ENCODE results near the gene CNOT6.

Gene CNOT6

DNA sequence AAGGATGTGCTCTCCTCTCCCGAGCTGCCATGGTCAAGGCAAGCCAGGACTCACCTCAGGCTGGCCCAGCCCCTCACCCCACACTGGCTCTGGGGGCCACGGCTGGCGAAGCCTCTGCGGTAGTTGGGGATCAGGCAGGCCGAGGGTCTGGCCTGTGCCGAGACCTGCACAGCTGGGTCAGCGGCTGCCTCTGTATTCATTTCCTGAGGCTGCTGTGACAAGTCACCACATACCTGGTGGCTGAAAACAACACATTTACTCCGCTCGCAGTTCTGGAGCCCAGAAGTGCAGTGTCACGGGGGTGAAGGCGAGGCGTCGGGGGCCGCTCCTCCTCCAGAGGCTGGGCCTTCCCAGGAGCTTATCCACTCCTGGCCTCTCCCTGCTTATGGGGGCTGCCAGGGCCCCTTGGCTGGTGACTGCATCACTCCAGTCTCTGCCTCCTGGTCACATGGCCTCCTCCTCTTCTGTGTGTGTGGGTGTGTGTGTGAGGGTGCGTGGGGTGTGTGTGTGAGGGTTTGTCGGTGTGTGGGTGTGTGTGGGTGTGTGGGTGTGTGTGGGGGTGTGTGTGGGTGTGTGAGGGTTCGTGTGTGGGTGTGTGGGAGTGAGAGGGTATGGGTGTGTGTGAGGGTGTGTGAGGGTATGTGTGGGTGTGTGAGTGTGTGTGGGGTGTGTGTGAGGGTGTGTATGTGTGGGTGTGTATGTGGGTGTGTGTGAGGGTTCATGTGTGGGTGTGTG, 100.3 kb downstream of the CNOT6 start:
- TF ChIP-seq, protein P1, sequence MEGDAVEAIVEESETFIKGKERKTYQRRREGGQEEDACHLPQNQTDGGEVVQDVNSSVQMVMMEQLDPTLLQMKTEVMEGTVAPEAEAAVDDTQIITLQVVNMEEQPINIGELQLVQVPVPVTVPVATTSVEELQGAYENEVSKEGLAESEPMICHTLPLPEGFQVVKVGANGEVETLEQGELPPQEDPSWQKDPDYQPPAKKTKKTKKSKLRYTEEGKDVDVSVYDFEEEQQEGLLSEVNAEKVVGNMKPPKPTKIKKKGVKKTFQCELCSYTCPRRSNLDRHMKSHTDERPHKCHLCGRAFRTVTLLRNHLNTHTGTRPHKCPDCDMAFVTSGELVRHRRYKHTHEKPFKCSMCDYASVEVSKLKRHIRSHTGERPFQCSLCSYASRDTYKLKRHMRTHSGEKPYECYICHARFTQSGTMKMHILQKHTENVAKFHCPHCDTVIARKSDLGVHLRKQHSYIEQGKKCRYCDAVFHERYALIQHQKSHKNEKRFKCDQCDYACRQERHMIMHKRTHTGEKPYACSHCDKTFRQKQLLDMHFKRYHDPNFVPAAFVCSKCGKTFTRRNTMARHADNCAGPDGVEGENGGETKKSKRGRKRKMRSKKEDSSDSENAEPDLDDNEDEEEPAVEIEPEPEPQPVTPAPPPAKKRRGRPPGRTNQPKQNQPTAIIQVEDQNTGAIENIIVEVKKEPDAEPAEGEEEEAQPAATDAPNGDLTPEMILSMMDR (IDR thresholded peaks at IDR 0.05; ENCODE audit: low read depth, low read length) = no peak
- H3K9me3 ChIP-seq = no peaks in the 10 kb centered on the region
- peaks cover 32% of the 10 kb centered on the region for H3K27me3 ChIP-seq
- no peak overlapping the region for H3K4me3 ChIP-seq (ENCODE audit: low read depth, low read length)
- no peak for DNase-seq
- H3K36me3 ChIP-seq = no peaks in the 10 kb centered on the region
- H3K4me1 ChIP-seq = no peaks in the 10 kb centered on the region

DNA sequence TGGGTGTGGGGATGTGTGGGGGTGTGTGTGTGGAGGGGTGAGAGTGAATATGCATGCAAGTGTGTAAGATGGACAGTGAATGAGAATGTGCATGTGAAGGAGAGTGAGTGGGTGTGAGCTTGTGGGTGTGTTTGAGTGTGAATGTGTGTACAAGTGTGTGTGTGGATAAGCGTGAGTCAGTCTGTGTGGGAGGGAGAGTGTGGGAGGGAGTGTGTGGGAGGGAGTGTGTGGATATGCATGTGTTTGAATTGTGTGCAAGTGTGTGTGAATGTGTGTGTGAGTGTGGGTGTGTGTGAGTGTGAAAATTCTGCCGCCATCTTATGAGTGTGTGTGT, 100.8 kb downstream of the CNOT6 start:
- TF ChIP-seq, protein P1 (IDR thresholded peaks at IDR 0.05; ENCODE audit: low read depth, low read length) = no peak
- H3K4me1 ChIP-seq = no peaks in the 10 kb centered on the region
- H3K9me3 ChIP-seq = no peaks in the 10 kb centered on the region
- H3K27me3 ChIP-seq = peaks cover 26% of the 10 kb centered on the region
- H3K4me3 ChIP-seq (ENCODE audit: low read depth, low read length) = no peak overlapping the region
- no peaks in the 10 kb centered on the region for H3K36me3 ChIP-seq
- DNase-seq = no peak

DNA sequence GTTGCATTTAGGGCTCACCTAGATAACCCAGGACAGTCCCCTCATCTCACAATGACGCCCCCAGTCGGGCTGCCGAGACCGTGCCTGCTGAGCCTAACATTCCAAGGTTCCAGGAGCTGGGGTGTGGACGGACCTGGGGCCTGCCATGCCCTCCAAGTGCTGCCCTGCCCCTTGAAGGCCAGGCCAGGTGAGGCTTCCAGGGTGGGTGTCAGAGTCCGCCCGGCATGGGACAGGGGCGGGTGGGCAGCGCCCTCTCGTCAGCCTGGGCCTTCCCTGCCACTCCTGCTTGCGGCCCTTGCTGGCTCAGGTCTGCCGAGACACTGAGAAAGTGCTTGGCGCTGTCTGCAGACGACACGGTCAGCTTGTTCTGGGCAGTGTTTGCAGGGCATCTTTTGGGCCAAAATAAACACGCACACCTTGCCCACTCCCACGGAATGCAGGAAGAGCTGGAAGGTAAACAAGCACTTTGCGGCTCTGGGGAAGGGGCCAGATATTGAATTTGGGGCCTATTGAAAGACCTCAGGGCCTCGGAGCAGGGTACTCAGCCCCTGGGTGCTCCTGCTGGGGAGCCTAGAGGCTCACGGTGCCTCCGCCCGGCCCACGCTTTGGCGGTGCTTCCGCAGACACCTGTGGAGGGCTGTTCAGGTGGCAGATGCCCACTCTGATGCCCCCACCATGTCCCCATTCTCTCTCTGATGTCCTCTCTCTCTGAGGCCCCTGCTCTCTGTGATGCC, 101.4 kb downstream of the CNOT6 start:
- Histone ChIP-seq H3K36me3 (no peaks in the 10 kb centered on the region), H3K4me3 (ENCODE audit: low read depth, low read length) (no peak overlapping the region), H3K4me1 (no peaks in the 10 kb centered on the region), H3K27me3 (peaks cover 21% of the 10 kb centered on the region), H3K9me3 (no peaks in the 10 kb centered on the region)
- TF ChIP-seq, protein P1 (IDR thresholded peaks at IDR 0.05; ENCODE audit: low read depth, low read length) = no peak
- no peak for DNase-seq

DNA sequence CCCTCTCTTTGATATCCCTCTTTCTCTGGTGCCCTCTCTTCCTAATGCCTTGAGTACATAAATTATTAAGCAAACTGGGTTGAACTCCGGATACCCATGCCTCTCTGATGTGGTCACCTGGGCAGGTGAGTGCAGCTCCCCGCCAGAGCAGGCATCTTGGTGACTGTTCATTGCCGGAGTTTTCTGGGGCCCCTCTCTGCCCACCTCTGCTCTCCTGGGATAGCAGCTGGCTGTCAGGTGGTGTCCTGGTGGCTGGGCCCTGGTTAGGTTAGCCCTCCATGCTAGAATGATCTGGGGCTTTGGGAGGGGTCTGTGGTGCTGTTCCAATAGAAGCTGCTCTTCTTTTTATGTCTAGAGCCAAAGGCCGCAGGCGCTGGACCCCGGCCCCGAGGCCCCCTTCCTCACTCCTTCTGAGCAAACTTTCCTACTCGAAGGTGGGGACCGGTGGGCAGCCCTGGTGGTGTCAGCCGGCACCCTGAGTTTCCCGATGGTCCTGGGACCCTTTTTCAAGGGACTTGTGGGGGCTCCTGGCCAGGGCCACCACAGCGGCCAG, 102.0 kb downstream of the CNOT6 start:
- no peak overlapping the region for H3K4me3 ChIP-seq (ENCODE audit: low read depth, low read length)
- no peaks in the 10 kb centered on the region for H3K4me1 ChIP-seq
- TF ChIP-seq, protein P1 (IDR thresholded peaks at IDR 0.05; ENCODE audit: low read depth, low read length) = no peak
- H3K36me3 ChIP-seq = no peaks in the 10 kb centered on the region
- no peaks in the 10 kb centered on the region for H3K9me3 ChIP-seq
- H3K27me3 ChIP-seq = peaks cover 14% of the 10 kb centered on the region
- no peak for DNase-seq

DNA sequence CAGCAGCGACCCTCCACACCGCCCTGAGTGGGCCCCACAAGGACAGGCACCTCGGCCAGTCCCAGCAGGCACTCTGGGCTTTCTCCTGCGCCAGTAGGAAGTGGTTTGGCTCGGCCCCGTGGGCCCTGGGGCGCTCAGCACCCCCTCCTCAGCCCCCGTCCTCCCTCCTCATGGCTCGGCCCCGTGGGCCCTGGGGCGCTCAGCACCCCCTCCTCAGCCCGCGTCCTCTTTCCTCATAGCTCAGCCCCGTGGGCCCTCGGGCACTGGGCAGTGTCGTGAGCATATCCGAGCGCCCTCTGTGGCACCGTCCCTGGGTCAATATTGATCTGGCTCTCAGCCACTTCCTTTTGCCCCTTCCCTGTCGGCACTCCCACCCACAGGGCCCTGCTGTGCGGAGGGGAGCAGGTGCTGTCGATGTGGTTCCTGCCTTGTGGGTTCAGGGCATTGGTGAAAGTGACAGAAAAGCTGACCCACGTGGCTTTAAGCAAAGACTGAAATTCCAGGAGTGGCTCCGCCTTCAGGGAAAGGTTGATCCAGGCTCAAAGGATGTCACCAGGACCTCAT, 102.6 kb downstream of the CNOT6 start:
- no peaks in the 10 kb centered on the region for H3K36me3 ChIP-seq
- H3K27me3 ChIP-seq = peaks cover 9% of the 10 kb centered on the region
- DNase-seq = no peak
- TF ChIP-seq, protein P1 (IDR thresholded peaks at IDR 0.05; ENCODE audit: low read depth, low read length) = no peak
- no peak overlapping the region for H3K4me3 ChIP-seq (ENCODE audit: low read depth, low read length)
- no peaks in the 10 kb centered on the region for H3K4me1 ChIP-seq
- H3K9me3 ChIP-seq = no peaks in the 10 kb centered on the region
